ENCODE measurements around the gene ZNF280D.

- TF ChIP-seq CTCF (IDR thresholded peaks at IDR 0.05; ENCODE audit: low read depth, low read length) = no peak
- no peak for TF ChIP-seq POLR2A (IDR thresholded peaks at IDR 0.05; ENCODE audit: extremely low read depth, insufficient read length)
- TF ChIP-seq MAX (IDR thresholded peaks at IDR 0.05; ENCODE audit: low read depth, low read length) = no peak
- no peak for TF ChIP-seq MYC (IDR thresholded peaks at IDR 0.05; ENCODE audit: low read depth, low read length)
These were observed 14.2 kb downstream of the ZNF280D start for GRCh38 chr15:56719021-56719612.

Data from NB4 (cell line).